SJSA1 (cell line): ENCODE measurements around the gene STON1. TPM values are rescaled to one million over a fixed set of nuclear protein-coding genes. Genes with fewer than 3 reads are reported as not detected.
A peak's percentile ranks its signal among the peaks of the same experiment; 100 is the strongest.

Experiments used
- DNase-seq, 2 experiments: peaks; one replicate each; pipeline ENCODE4 v3.0.0-alpha.2; 2015 to 2020; ENCODE audit warnings: low spot score in 2 of 2, low read depth in 1 of 2
- H3K27ac ChIP-seq: fragments of 250-450 bp; sonication (Bioruptor Pico); 2 replicates; pipeline ENCODE4 v1.5.1; 2020; ENCODE audit warnings: mild to moderate bottlenecking, moderate library complexity
- H3K27me3 ChIP-seq: fragments of 250-450 bp; sonication (Bioruptor Pico); replicated peaks from 2 replicates; pipeline ENCODE4 v1.5.1; 2020; ENCODE audit warnings: mild to moderate bottlenecking, moderate library complexity
- H3K36me3 ChIP-seq: fragments of 250-450 bp; sonication (Bioruptor Pico); 2 replicates; pipeline ENCODE4 v1.5.1; 2020; ENCODE audit warnings: mild to moderate bottlenecking
- H3K4me1 ChIP-seq: fragments of 250-450 bp; sonication (Bioruptor Pico); replicated peaks from 2 replicates; pipeline ENCODE4 v1.6.1; 2021; ENCODE audit warnings: mild to moderate bottlenecking
- H3K4me3 ChIP-seq: fragments of 250-450 bp; sonication (Bioruptor Pico); 2 replicates; pipeline ENCODE4 v1.5.1; 2020; ENCODE audit warnings: mild to moderate bottlenecking
- H3K9me3 ChIP-seq: fragments of 250-450 bp; sonication (Bioruptor Pico); replicated peaks from 2 replicates; pipeline ENCODE4 v1.5.1; 2020; ENCODE audit warnings: mild to moderate bottlenecking
- total RNA-seq: library from RNA; depleted of rRNA; stranded (reverse); fragments of >200 nt; shearing (Covaris generic); gene quantifications from 2 replicates; pipeline ENCODE4 v1.2.3, GENCODE V29; 2014; rRNA removed

STON1 gene, protein sequence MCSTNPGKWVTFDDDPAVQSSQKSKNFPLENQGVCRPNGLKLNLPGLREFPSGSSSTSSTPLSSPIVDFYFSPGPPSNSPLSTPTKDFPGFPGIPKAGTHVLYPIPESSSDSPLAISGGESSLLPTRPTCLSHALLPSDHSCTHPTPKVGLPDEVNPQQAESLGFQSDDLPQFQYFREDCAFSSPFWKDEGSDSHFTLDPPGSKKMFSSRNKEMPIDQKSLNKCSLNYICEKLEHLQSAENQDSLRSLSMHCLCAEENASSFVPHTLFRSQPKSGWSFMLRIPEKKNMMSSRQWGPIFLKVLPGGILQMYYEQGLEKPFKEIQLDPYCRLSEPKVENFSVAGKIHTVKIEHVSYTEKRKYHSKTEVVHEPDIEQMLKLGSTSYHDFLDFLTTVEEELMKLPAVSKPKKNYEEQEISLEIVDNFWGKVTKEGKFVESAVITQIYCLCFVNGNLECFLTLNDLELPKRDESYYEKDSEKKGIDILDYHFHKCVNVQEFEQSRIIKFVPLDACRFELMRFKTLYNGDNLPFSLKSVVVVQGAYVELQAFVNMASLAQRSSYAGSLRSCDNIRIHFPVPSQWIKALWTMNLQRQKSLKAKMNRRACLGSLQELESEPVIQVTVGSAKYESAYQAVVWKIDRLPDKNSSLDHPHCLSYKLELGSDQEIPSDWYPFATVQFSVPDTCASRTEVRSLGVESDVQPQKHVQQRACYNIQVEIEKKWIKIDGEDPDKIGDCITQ
- total RNA-seq = 7.8 and 8.8 TPM in 2 replicates

DNA sequence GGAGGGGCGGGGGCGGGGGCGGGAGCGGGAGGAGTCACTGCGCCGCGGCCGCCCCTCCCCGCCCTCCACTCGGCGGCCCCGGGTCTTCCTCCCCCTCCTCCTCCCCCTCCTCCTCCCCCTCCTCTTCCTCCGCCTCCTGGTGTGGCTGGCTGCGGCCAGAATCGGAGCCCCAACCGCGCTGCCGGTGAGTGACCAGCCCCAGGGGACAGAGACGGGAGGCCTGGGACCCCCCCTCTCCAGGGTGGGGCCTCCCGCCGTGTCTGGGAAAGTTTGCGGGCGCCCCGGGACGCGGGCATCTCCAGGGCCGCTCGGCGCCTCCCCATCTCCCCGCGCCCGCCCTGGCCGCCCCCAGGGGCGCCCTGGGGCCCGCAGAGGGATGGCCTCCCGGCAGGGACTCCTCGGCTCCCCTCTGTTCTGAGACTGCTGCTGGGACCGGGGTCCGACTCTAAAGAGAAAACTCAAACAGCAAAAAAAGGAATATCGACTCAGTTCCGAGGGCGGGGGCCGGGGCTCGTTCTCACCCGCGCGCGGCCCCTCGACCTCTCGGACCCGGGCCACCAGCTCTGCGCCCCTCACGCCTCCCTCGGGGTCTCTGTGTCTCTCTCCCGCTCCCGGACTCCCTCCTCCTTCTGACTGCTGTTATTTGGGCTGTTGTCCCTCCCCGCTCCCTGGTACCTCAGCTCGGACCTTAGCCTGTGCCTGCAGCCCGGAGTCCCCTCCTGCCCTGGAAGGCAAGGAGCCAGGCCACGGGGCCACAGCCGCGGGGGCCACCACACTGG lies at the start of gene STON1:
TSS of gene STON1 (plus strand) at position 122 of the 779 bp plus-strand sequence. CDS start 50,480 bp downstream, outside the sequence.
- no peaks in the 10 kb centered on the region for H3K27me3 ChIP-seq
- peak within 1 kb of the TSS; percentile 64 for H3K4me3 ChIP-seq
- H3K9me3 ChIP-seq = no peaks in the 10 kb centered on the region
- peaks cover 19% of the 10 kb centered on the region for H3K4me1 ChIP-seq
- peak within 1 kb of the TSS; percentile 52 for H3K27ac ChIP-seq
- DNase-seq = peak; percentile 60 to 67
- H3K36me3 ChIP-seq = no peaks in the 10 kb centered on the region; the same call in 1 of the 2 replicates

DNA sequence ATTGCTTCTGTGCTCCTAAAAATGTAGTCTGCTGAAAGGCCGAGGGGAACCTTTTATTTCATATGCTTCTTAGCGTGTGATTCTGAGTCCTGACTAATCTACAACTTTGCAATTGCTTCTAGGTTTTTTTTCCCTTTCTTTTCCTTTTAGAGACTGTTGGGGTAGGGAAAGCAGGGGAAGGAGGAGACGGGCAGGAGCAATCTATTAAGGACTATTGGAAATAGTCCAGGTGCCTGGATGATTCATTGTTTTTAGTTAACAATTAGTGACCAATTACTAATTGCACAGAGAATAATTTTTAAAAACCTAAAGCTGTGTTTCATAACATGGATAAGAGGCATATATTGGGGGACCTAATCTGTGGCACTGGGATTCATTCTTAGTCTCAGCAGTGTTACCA lies 49.4 kb upstream of the STON1 start:
- Histone ChIP-seq H3K27me3 (no peaks in the 10 kb centered on the region), H3K36me3 (peaks cover 21% of the 10 kb centered on the region), H3K4me3 (no peak overlapping the region), H3K4me1 (no peaks in the 10 kb centered on the region), H3K27ac (no peak overlapping the region), H3K9me3 (no peaks in the 10 kb centered on the region)
- DNase-seq = no peak

DNA sequence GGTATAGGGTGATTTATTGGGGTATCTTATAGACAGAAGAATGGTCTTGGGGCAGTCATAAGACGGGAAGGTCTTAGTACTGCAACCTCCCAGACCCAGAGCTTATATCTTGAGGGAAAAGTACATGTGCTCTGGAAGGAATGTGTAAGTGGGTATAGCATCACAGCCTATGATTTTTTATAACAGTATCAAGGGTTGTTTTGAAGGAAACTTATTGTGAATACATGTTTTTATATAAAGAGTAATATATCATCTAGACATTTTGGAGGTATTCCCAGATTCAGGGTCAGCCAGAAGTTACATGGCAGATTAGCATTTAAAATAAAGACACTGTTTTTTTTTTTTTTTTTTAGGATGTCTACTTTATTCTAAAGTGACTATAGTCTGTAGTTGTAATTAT lies 47.6 kb upstream of the STON1 start:
- no peaks in the 10 kb centered on the region for H3K9me3 ChIP-seq
- no peaks in the 10 kb centered on the region for H3K27me3 ChIP-seq
- peaks cover 27% of the 10 kb centered on the region for H3K36me3 ChIP-seq
- no peak for DNase-seq
- no peak overlapping the region for H3K27ac ChIP-seq
- no peaks in the 10 kb centered on the region for H3K4me1 ChIP-seq
- no peak overlapping the region for H3K4me3 ChIP-seq

DNA sequence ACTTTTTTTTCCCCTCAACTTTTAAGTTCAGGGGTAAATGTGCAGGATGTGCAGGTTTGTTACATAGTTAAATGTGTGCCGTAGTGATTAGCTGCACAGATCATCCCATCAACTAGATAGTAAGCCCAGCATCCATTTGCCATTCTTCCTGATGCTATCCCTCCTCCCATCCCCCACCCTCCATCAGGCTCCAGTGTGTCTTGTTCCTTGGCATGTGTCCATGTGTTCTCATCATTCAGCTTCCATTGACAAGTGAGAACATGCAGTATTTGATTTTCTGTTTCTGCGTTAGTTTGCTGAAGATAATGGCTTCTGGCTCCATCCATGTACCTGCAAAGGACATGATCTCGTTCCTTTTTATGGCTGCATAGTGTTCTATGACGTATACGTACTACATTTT lies 47.2 kb upstream of the STON1 start:
- H3K27me3 ChIP-seq = no peaks in the 10 kb centered on the region
- H3K4me3 ChIP-seq = no peak overlapping the region
- H3K27ac ChIP-seq = no peak overlapping the region
- DNase-seq = no peak
- H3K4me1 ChIP-seq = no peaks in the 10 kb centered on the region
- peaks cover 24% of the 10 kb centered on the region for H3K36me3 ChIP-seq
- no peaks in the 10 kb centered on the region for H3K9me3 ChIP-seq

DNA sequence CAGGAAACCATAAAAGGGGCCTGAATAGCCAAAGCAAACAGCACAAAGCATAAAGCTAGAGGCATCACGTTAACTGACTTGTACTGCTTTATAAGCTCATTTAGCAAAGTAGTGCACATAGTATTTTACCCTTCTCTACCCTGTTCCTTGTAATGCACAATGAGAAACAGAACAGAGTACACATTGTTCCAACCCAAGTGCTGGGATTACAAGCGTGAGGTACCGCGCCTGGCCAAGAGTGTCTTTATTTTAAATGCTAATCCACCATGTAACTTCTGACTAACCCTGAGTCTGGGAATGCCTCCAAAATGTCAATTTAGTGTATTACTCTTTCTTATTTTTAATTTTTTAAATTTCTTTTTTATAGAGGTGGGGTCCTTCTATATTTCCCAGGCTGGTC lies 46.4 kb upstream of the STON1 start:
- H3K27me3 ChIP-seq = no peaks in the 10 kb centered on the region
- no peak overlapping the region for H3K4me3 ChIP-seq
- no peaks in the 10 kb centered on the region for H3K9me3 ChIP-seq
- no peak for DNase-seq
- H3K27ac ChIP-seq = no peak overlapping the region
- peaks cover 24% of the 10 kb centered on the region for H3K36me3 ChIP-seq
- H3K4me1 ChIP-seq = no peaks in the 10 kb centered on the region

DNA sequence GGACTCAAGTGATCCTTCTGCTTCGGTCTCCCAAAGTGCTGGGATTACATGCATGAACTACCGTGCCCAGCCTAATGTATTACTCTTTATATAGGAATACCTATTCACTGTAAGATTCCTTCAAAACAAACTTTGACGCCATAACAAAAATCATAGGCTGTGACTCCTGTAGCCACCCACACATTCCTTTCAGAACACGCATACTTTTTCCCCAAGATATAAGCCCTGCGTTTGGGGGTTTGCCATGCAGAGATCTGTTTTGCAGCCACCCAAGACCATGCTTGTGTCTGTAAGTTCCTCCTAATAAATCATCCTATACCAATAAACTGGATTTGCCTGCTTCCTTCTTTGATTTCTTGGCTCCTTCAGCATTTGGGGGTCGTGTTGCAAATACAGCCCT lies 46.0 kb upstream of the STON1 start:
- Histone ChIP-seq H3K36me3 (peaks cover 24% of the 10 kb centered on the region), H3K27ac (no peak overlapping the region), H3K4me1 (no peaks in the 10 kb centered on the region), H3K9me3 (no peaks in the 10 kb centered on the region), H3K27me3 (no peaks in the 10 kb centered on the region), H3K4me3 (no peak overlapping the region)
- DNase-seq = no peak

DNA sequence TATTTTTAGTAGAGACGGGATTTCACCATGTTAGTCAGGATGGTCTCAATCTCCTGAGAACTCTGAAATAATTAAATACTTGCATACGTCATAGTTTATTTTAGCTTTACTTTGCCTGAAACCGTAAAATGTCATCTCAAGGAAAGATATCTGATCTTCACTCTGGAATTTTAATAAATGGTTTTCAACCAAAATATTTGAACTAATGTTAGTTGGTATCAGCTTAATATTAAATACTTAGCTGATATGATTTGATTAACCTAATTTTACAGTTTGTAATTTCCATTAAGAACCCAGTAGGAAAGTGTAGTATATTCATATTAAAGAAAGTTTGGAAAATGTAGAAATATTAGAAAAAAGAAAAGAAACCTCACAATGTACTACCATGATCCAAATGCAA lies 41.4 kb upstream of the STON1 start:
- H3K9me3 ChIP-seq = no peaks in the 10 kb centered on the region
- no peak overlapping the region for H3K4me3 ChIP-seq
- H3K4me1 ChIP-seq = no peaks in the 10 kb centered on the region
- no peak overlapping the region for H3K27ac ChIP-seq
- H3K27me3 ChIP-seq = no peaks in the 10 kb centered on the region
- no peak for DNase-seq
- peaks cover 18% of the 10 kb centered on the region for H3K36me3 ChIP-seq

DNA sequence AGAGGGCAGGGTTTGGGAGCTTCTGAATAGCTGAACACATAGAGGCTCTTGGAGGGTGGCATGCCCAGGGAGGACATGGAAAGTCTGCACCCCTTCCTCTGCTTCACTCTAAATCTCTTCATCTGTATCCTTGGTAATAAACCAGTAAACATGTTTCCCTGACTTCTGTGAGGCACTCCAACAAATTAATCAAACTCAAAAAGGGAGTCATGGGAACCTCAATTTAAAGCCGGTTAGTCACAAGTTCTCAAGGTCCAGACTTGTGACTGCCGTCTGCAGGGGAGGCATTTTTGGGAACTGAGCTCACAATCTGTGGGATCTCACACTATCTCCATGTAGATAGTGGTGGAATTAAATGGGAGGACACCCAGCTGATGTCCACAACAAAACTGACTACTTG lies 33.1 kb upstream of the STON1 start:
- Histone ChIP-seq H3K4me1 (no peaks in the 10 kb centered on the region), H3K27me3 (no peaks in the 10 kb centered on the region), H3K4me3 (no peak overlapping the region), H3K9me3 (no peaks in the 10 kb centered on the region), H3K27ac (no peak overlapping the region), H3K36me3 (peaks cover 31% of the 10 kb centered on the region)
- DNase-seq = no peak

DNA sequence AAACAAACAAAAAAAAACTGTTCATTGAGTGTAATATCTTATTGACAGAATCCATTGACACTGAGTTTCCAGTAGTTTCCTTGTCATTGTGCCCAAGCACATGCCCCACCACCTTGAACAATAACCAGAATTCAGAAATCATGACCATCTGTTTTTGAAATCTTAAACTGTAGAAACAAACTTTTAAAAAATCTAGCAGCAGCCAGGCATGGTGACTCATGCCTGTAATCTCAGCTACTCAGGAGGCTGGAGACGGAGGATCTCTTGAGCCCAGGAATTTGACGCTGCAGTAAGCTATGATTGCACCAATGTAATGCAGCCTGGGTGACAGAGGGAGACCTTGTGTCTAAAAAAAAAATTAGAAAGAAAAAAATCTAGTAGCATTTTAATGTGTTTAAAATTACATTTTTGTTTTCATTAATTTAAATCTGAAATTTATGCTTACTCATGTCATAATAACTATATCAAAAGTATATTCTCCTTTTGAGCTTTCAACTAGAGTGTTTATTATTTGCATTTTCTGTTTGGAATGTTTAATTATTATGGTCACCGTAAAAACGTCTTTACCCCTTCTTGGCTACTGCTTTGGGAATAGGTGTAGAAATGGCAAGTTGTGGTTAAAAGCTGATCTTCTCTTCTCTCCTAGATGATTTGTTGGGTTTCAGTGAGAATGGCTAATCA lies 25.2 kb upstream of the STON1 start:
- no peaks in the 10 kb centered on the region for H3K27me3 ChIP-seq
- H3K9me3 ChIP-seq = no peaks in the 10 kb centered on the region
- DNase-seq = peak; percentile 65 to 73
- H3K27ac ChIP-seq = peak overlapping the region; percentile 57
- H3K36me3 ChIP-seq = peaks cover 12% of the 10 kb centered on the region
- peaks cover 42% of the 10 kb centered on the region for H3K4me1 ChIP-seq
- H3K4me3 ChIP-seq = no peak overlapping the region

DNA sequence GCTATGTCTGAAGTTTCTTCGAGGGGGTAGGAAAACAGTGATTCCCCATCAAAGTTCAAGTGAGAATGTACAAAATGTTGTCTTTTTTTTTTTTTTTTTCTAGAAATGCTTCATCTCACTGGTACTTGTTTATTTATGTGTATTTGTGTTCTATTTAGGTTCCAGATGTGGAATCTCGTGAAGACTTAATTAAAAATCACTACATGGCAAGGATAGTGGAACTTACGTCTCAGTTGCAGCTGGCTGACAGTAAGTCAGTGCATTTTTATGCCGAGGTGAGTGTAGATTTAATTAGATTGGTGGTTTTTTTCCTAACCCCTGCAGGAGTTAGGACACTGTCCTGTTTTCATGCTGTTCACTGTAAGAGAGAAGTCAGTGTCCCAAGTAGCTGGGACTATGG lies 22.8 kb upstream of the STON1 start:
- H3K27me3 ChIP-seq = no peaks in the 10 kb centered on the region
- H3K4me1 ChIP-seq = peaks cover 53% of the 10 kb centered on the region
- H3K4me3 ChIP-seq = no peak overlapping the region
- H3K27ac ChIP-seq = no peak overlapping the region
- H3K9me3 ChIP-seq = no peaks in the 10 kb centered on the region
- DNase-seq = no peak
- H3K36me3 ChIP-seq = peaks cover 21% of the 10 kb centered on the region; the same call in 1 of the 2 replicates

DNA sequence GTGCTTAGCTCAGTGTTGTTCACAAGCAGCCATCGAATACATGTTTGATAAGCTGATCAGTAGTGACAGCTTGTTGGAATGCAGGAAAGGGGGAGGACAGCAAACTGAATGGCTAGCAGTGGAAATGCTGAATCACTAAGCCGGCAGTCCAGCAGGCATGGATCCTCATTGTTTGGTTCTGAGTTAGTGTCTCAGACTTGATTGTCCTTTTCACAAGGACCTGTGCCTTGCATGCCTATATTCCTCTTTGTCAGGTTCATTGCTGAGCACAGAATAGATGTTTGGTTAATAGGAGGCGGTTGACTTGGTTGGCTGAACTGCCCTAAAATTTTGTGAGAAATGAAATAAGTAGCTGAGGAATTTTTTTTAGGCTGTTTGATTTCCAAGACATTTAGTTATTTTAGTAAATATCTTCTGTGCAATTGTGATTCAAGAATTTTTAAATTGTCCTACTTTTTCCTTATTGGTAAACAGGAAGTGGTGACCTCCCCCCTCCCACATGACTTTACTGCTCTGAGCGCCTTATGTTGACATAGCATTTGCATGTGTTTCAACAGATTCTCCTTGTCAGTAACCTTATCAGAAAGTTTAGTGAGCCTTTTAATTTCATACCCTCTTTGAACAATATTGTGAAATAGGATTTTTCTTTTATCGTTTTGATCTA lies 21.4 kb upstream of the STON1 start:
- Histone ChIP-seq H3K4me1 (peaks cover 53% of the 10 kb centered on the region), H3K9me3 (no peaks in the 10 kb centered on the region), H3K4me3 (no peak overlapping the region), H3K27me3 (no peaks in the 10 kb centered on the region), H3K36me3 (peaks cover 23% of the 10 kb centered on the region; the same call in 1 of the 2 replicates), H3K27ac (peak overlapping the region; percentile 88)
- peak; percentile 57 to 64 for DNase-seq

DNA sequence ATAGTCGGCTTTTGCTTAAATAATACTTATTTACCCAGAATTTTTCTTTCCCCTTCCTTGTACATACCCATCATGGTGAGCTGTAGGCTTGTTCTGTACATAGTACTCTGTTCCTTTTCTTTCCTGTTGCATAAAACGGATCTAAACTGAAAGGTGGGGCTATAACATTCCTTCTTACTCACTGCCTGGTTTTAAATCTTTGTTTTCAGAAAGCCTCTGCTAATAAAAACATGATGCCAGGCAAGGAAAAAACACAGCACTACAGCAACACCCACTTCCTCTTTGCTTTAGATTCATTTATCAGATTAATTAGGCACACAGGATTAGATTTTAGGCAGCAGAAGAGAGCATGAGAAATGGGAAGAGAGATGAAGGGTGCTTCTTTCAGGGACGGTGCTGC lies 19.6 kb upstream of the STON1 start:
- Histone ChIP-seq H3K9me3 (no peaks in the 10 kb centered on the region), H3K27me3 (no peaks in the 10 kb centered on the region), H3K4me1 (peaks cover 40% of the 10 kb centered on the region), H3K36me3 (peaks cover 26% of the 10 kb centered on the region), H3K27ac (peak overlapping the region; percentile 88), H3K4me3 (no peak overlapping the region)
- DNase-seq = peak in 1 of 2 experiments; percentile 54
